Activated CD4-positive, alpha-beta T cell treated with anti-CD3 and anti-CD28 coated beads for 48 hours (primary cell): ENCODE results near the gene TWIST2.

Source experiments
- DNase-seq: peaks from one replicate; pipeline ENCODE4 v3.0.0-alpha.2; 2020

The TWIST2 gene

GRCh38 chr2:238839428-238839827, 8.5 kb upstream of the TWIST2 start:
- no peak for DNase-seq

GRCh38 chr2:238841542-238842164, 6.2 kb upstream of the TWIST2 start:
- DNase-seq: no peak

- DNase-seq: no peak
Measured at GRCh38 chr2:238843476-238843875, 4.4 kb upstream of the TWIST2 start.

GRCh38 chr2:238845583-238846377, 2.1 kb upstream of the TWIST2 start:
- no peak for DNase-seq

- DNase-seq: no peak
Measured at GRCh38 chr2:238846378-238846627, 1.6 kb upstream of the TWIST2 start.

GRCh38 chr2:238846628-238847418, 1.1 kb upstream of the TWIST2 start:
- no peak for DNase-seq

GRCh38 chr2:238847419-238847801, 475 bp upstream of the TWIST2 start:
- no peak for DNase-seq

GRCh38 chr2:238848691-238848975, 748 bp downstream of the TWIST2 start:
- no peak for DNase-seq

GRCh38 chr2:238848976-238849853, 1.3 kb downstream of the TWIST2 start:
- DNase-seq: no peak

GRCh38 chr2:238850091-238850490, 2.2 kb downstream of the TWIST2 start:
- DNase-seq: no peak

- no peak for DNase-seq
Measured at GRCh38 chr2:238851026-238851425, 3.1 kb downstream of the TWIST2 start.

- no peak for DNase-seq
Measured at GRCh38 chr2:238851761-238852160, 3.9 kb downstream of the TWIST2 start.

- DNase-seq: no peak
Measured at GRCh38 chr2:238852206-238852869, 4.5 kb downstream of the TWIST2 start.

GRCh38 chr2:238853218-238853617, 5.3 kb downstream of the TWIST2 start:
- DNase-seq: no peak

GRCh38 chr2:238853721-238854120, 5.8 kb downstream of the TWIST2 start:
- DNase-seq: no peak

GRCh38 chr2:238854246-238854645, 6.4 kb downstream of the TWIST2 start:
- DNase-seq: no peak

GRCh38 chr2:238854699-238855229, 6.9 kb downstream of the TWIST2 start:
- no peak for DNase-seq

GRCh38 chr2:238855299-238855698, 7.4 kb downstream of the TWIST2 start:
- no peak for DNase-seq

- DNase-seq: no peak
Measured at GRCh38 chr2:238855891-238856580, 8.2 kb downstream of the TWIST2 start.

- no peak for DNase-seq
Measured at GRCh38 chr2:238856713-238857567, 9.1 kb downstream of the TWIST2 start.

GRCh38 chr2:238857959-238858358, 10.1 kb downstream of the TWIST2 start:
- DNase-seq: no peak
